WTC11 (cell line): ENCODE measurements around the gene RIC3. TPM values are rescaled to one million over a fixed set of nuclear protein-coding genes. Genes with fewer than 3 reads are reported as not detected.

Experiments used
- ATAC-seq: fragments of 200-7000 bp; cut with Tn5 transposase; 2 replicates; pipeline ENCODE4 v1.10.0; 2021; ENCODE audit warnings: mild to moderate bottlenecking, moderate library complexity
- CTCF ChIA-PET: fragments of 300-600 bp; sonication (Branson Sonifier 250); formaldehyde crosslinking; loops from one replicate; lab custom pipeline; 2021; ENCODE audit warnings: antibody characterized with exemption; lab: Charles Lee
- POLR2A ChIA-PET: fragments of 350-600 bp; sonication (Branson Sonifier 250); formaldehyde crosslinking; loops from one replicate; lab custom pipeline; 2021; ENCODE audit warnings: antibody characterized with exemption; lab: Charles Lee
- DNase-seq: peaks from one replicate; pipeline ENCODE4 v3.0.0; 2021; ENCODE audit warnings: low spot score
- H3K27ac Mint-ChIP-seq: 2 replicates; pipeline ENCODE4 v1.8.0; 2021; ENCODE audit warnings: mixed read lengths
- H3K27me3 Mint-ChIP-seq: 2 replicates; pipeline ENCODE4 v1.8.0; 2021; ENCODE audit warnings: low read depth, mild to moderate bottlenecking, moderate library complexity, mixed read lengths
- H3K36me3 Mint-ChIP-seq: 2 replicates; pipeline ENCODE4 v1.8.0; 2021; ENCODE audit warnings: mixed read lengths
- H3K4me1 Mint-ChIP-seq: 2 replicates; pipeline ENCODE4 v1.8.0; 2022; ENCODE audit warnings: mixed read lengths
- H3K4me3 Mint-ChIP-seq: 2 replicates; pipeline ENCODE4 v1.8.0; 2021; ENCODE audit warnings: mild to moderate bottlenecking, moderate library complexity, mixed read lengths
- H3K9me3 Mint-ChIP-seq: 2 replicates; pipeline ENCODE4 v1.8.0; 2021; ENCODE audit warnings: mixed read lengths
- AFF4 ChIP-seq: sonication (generic); formaldehyde crosslinking; IDR thresholded peaks from 2 replicates; pipeline ENCODE4 v1.8.1; 2023; ENCODE audit warnings: mild to moderate bottlenecking, missing genetic modification reagents, borderline replicate concordance
- CBFB ChIP-seq: sonication (generic); formaldehyde crosslinking; IDR thresholded peaks from 2 replicates; pipeline ENCODE4 v1.8.1; 2022; ENCODE audit warnings: mild to moderate bottlenecking, low read depth, missing genetic modification reagents
- ETV6 ChIP-seq: sonication (generic); formaldehyde crosslinking; IDR thresholded peaks from 2 replicates; pipeline ENCODE4 v1.8.1; 2022; ENCODE audit warnings: mild to moderate bottlenecking, missing genetic modification reagents
- FOXJ3 ChIP-seq: sonication (generic); formaldehyde crosslinking; IDR thresholded peaks from 2 replicates; pipeline ENCODE4 v1.9.0; 2021; ENCODE audit warnings: missing genetic modification reagents, mild to moderate bottlenecking, borderline replicate concordance
- FOXK1 ChIP-seq: sonication (generic); formaldehyde crosslinking; IDR thresholded peaks from 2 replicates; pipeline ENCODE4 v1.8.0; 2022; ENCODE audit warnings: mild to moderate bottlenecking, moderate library complexity, missing genetic modification reagents
- JUN ChIP-seq: sonication (generic); formaldehyde crosslinking; IDR thresholded peaks from 2 replicates; pipeline ENCODE4 v1.8.0; 2023; ENCODE audit warnings: mild to moderate bottlenecking, missing genetic modification reagents
- KAT7 ChIP-seq: sonication (generic); formaldehyde crosslinking; IDR thresholded peaks from 2 replicates; pipeline ENCODE4 v1.8.1; 2023; ENCODE audit warnings: missing genetic modification reagents, mild to moderate bottlenecking, borderline replicate concordance
- MYBL2 ChIP-seq: sonication (generic); formaldehyde crosslinking; IDR thresholded peaks from 2 replicates; pipeline ENCODE4 v1.8.1; 2023; ENCODE audit warnings: mild to moderate bottlenecking, moderate library complexity, missing genetic modification reagents
- NR1H2 ChIP-seq: sonication (generic); formaldehyde crosslinking; IDR thresholded peaks from 2 replicates; pipeline ENCODE4 v1.9.0; 2021; ENCODE audit warnings: mild to moderate bottlenecking, moderate library complexity, missing genetic modification reagents
- PRRX2 ChIP-seq: fragments of 250-450 bp; sonication (Bioruptor Pico); IDR thresholded peaks from 2 replicates; pipeline ENCODE4 v1.8.0; 2021; ENCODE audit warnings: mild to moderate bottlenecking
- RELA ChIP-seq: sonication (generic); formaldehyde crosslinking; IDR thresholded peaks from 2 replicates; pipeline ENCODE4 v1.8.1; 2022; ENCODE audit warnings: missing genetic modification reagents, mild to moderate bottlenecking, borderline replicate concordance
- RORB ChIP-seq: fragments of 250-450 bp; sonication (Bioruptor Pico); IDR thresholded peaks from 2 replicates; pipeline ENCODE4 v1.9.0; 2021; ENCODE audit warnings: mild to moderate bottlenecking
- SMAD3 ChIP-seq: sonication (generic); formaldehyde crosslinking; IDR thresholded peaks from 2 replicates; pipeline ENCODE4 v1.8.0; 2022; ENCODE audit warnings: missing genetic modification reagents, mild to moderate bottlenecking, borderline replicate concordance
- SMAD4 ChIP-seq: sonication (generic); formaldehyde crosslinking; IDR thresholded peaks from 2 replicates; pipeline ENCODE4 v1.8.0; 2022; ENCODE audit warnings: mild to moderate bottlenecking, missing genetic modification reagents
- TEAD4 ChIP-seq: sonication (generic); formaldehyde crosslinking; IDR thresholded peaks from 2 replicates; pipeline ENCODE4 v1.8.0; 2022; ENCODE audit warnings: mild to moderate bottlenecking, missing genetic modification reagents
- TP53 ChIP-seq: sonication (generic); formaldehyde crosslinking; IDR thresholded peaks from 2 replicates; pipeline ENCODE4 v1.8.1; 2023; ENCODE audit warnings: mild to moderate bottlenecking, missing genetic modification reagents
- ZBTB43 ChIP-seq: sonication (generic); formaldehyde crosslinking; IDR thresholded peaks from 2 replicates; pipeline ENCODE4 v1.8.1; 2023; ENCODE audit warnings: mild to moderate bottlenecking, missing genetic modification reagents
- ZNF121 ChIP-seq: sonication (generic); formaldehyde crosslinking; IDR thresholded peaks from 2 replicates; pipeline ENCODE4 v1.8.0; 2023; ENCODE audit warnings: missing genetic modification reagents
- ZNF416 ChIP-seq: fragments of 250-450 bp; sonication (Bioruptor Pico); IDR thresholded peaks from 2 replicates; pipeline ENCODE4 v1.9.0; 2021; ENCODE audit warnings: mild to moderate bottlenecking, inconsistent platforms
- ZNF423 ChIP-seq: fragments of 250-450 bp; sonication (Bioruptor Pico); IDR thresholded peaks from 2 replicates; pipeline ENCODE4 v2.1.2; 2022; ENCODE audit warnings: mild to moderate bottlenecking, moderate library complexity
- ZNF425 ChIP-seq: fragments of 250-450 bp; sonication (Bioruptor Pico); conservative IDR thresholded peaks from 2 replicates; pipeline ENCODE4 v1.9.0; 2021; ENCODE audit warnings: mild to moderate bottlenecking
- ZNF532 ChIP-seq: fragments of 250-450 bp; sonication (Bioruptor Pico); IDR thresholded peaks from 2 replicates; pipeline ENCODE4 v1.9.0; 2021; ENCODE audit warnings: mild to moderate bottlenecking, borderline replicate concordance
- ZSCAN18 ChIP-seq: fragments of 250-450 bp; sonication (Bioruptor Pico); IDR thresholded peaks from 2 replicates; pipeline ENCODE4 v2.1.2; 2022; ENCODE audit warnings: mild to moderate bottlenecking, moderate library complexity
- total RNA-seq: library from RNA; stranded (reverse); gene quantifications from 3 replicates; pipeline ENCODE4 v1.2.3, GENCODE V29; 2021

Gene RIC3
- total RNA-seq, 1 experiment from 2014 or later: 15.7 TPM

- no peak for ATAC-seq
- H3K27ac Mint-ChIP-seq: no peak overlapping the region
- CTCF ChIA-PET: interaction anchor here (0.6 to 1.4 kb wide), 2 partner anchors 38 to 122 kb away, joined by 3 read pairs; no protein-coding TSS in a partner anchor
Observed at GRCh38 chr11:8196749-8197148, 27.9 kb upstream of the RIC3 start.

GRCh38 chr11:8194956-8195355 lies 26.1 kb upstream of the RIC3 start:
- Mint-ChIP-seq H3K4me3 (no peak overlapping the region), H3K27ac (no peak overlapping the region), H3K27me3 (peaks cover 46% of the 10 kb centered on the region), H3K36me3 (no peaks in the 10 kb centered on the region), H3K9me3 (no peaks in the 10 kb centered on the region), H3K4me1 (no peaks in the 10 kb centered on the region)
- ChIA-PET CTCF (interaction anchor here (1.9 kb wide), 1 partner anchor 68 kb away, joined by 11 read pairs; the partner anchor contains the start of gene LMO1), POLR2A (interaction anchor here (1.2 kb wide), 1 partner anchor 1379 kb away, joined by 3 read pairs; the partner anchor contains the start of gene WEE1)
- DNase-seq (no peak), ATAC-seq (no peak)
- TF ChIP-seq ZNF416 (no peak), SMAD4 (CRISPR knock-in tag) (no peak), ZNF425 (CRISPR knock-in tag) (no peak), ZSCAN18 (no peak), JUN (CRISPR knock-in tag) (no peak), ZBTB43 (CRISPR knock-in tag) (no peak), MYBL2 (CRISPR knock-in tag) (no peak), CBFB (CRISPR knock-in tag) (no peak), RORB (CRISPR knock-in tag) (no peak), RELA (CRISPR knock-in tag) (no peak), FOXK1 (CRISPR knock-in tag) (no peak), SMAD3 (CRISPR knock-in tag) (no peak), PRRX2 (CRISPR knock-in tag) (no peak), ZNF532 (no peak), NR1H2 (CRISPR knock-in tag) (no peak)

More at GRCh38 chr11:8196749-8197148, 27.9 kb upstream of the RIC3 start:
- no peak for DNase-seq
- no peak for TF ChIP-seq ETV6 (CRISPR knock-in tag)
- TF ChIP-seq TEAD4 (CRISPR knock-in tag): no peak
- no peak for TF ChIP-seq ZNF423 (CRISPR knock-in tag)
- no peak for TF ChIP-seq TP53
- no peak for TF ChIP-seq NR1H2 (CRISPR knock-in tag)
- TF ChIP-seq ZNF121 (CRISPR knock-in tag): no peak
- TF ChIP-seq FOXJ3 (CRISPR knock-in tag): no peak
- TF ChIP-seq KAT7: no peak
- TF ChIP-seq AFF4 (CRISPR knock-in tag): no peak
- POLR2A ChIA-PET: no interaction called here
- H3K4me3 Mint-ChIP-seq: no peak overlapping the region
- H3K4me1 Mint-ChIP-seq: no peaks in the 10 kb centered on the region
- H3K9me3 Mint-ChIP-seq: no peaks in the 10 kb centered on the region
- H3K36me3 Mint-ChIP-seq: no peaks in the 10 kb centered on the region
- H3K27me3 Mint-ChIP-seq: peaks cover 46% of the 10 kb centered on the region
